Activated naive CD4-positive, alpha-beta T cell treated with anti-CD3 and anti-CD28 coated beads, Interleukin-2, amount 10 ng/mL, durations not matched to agents 7 days and 5 days (primary cell): ENCODE measurements around the gene GPR152.
"Not testable (repeated sequence)": the region's sequence is repeated elsewhere in the genome, so short reads cannot be mapped to it uniquely, and the experiment has no call there.

Source experiments
- CTCF ChIA-PET: fragments of 350-600 bp; sonication (Branson Sonifier 250); formaldehyde crosslinking; loops from one replicate; lab custom pipeline; 2021; ENCODE audit warnings: antibody characterized with exemption; lab: Charles Lee
- DNase-seq: peaks from one replicate; pipeline ENCODE4 v3.0.0-alpha.2; 2020
- H3K27ac Mint-ChIP-seq: one replicate; pipeline ENCODE4 v1.8.0; 2021; ENCODE audit warnings: mild to moderate bottlenecking, moderate library complexity, mixed read lengths
- H3K27me3 Mint-ChIP-seq: one replicate; pipeline ENCODE4 v1.8.0; 2021; ENCODE audit warnings: mild to moderate bottlenecking, mixed read lengths
- H3K36me3 Mint-ChIP-seq: one replicate; pipeline ENCODE4 v1.8.0; 2021; ENCODE audit warnings: mixed read lengths
- H3K4me1 Mint-ChIP-seq: one replicate; pipeline ENCODE4 v1.8.0; 2021; ENCODE audit warnings: mixed read lengths
- H3K4me3 Mint-ChIP-seq: one replicate; pipeline ENCODE4 v1.8.0; 2021; ENCODE audit warnings: mild to moderate bottlenecking, moderate library complexity, mixed read lengths
- H3K9me3 Mint-ChIP-seq: one replicate; pipeline ENCODE4 v1.8.0; 2021; ENCODE audit warnings: mixed read lengths

The GPR152 gene

DNA sequence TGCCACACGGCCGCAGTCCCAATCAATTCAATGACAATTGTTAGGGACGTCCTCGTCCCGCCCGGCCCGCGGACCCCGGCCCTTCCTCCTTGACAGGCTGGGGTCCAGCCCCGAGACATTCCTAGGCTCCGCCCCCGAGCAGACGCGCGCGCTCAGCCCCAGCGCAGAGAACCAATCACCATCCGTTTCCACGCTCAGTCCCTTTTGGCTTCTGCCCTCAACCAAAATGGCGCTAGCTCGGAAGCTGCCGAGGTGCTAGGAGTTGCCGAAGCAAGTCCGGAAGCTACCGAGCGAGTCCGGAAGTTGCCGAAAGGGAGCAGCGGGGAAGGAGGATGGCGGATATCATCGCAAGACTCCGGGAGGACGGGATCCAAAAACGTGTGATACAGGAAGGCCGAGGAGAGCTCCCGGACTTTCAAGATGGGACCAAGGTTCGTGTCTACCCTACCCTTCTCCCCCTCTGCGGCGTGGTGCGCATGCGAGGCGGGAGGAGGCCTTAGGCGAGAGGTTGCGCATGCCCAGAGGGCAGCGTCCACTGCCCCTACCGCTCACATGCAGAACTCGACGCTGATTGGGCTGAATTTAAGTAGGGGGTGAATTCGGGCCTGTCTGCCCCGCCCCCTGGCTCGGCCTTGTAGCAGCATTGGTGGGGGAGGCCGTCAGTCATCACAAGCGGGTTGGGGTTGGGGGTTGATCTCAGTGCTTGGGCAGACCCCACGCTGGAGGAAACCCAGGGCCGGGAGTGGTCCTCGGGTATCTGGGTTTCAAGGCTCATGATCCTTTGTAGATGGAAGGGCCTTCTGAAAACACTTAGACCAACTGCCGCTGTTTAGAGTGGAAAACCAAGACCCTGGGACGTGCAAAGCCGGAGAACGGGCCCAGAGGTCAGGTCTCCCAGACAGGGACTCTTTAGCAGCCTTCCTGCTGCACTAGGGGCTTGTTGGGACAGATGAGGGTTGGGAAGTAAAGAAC is 30.6 kb upstream of the GPR152 start, which contains the start of gene AIP:
Gene AIP, plus strand, starts transcription at position 200 of the 972 bp plus-strand sequence. Its CDS starts 133 bp downstream, at position 333.
- H3K27me3 Mint-ChIP-seq, result peaks cover 18% of the 10 kb centered on the region
- H3K4me3 Mint-ChIP-seq, result peak within 1 kb of the TSS; percentile 95
- CTCF ChIA-PET, result interaction anchor here (0.7 to 1.3 kb wide), 3 partner anchors 13 to 137 kb away, joined by 3 to 4 read pairs (median 3); no protein-coding TSS in a partner anchor
- no peaks in the 10 kb centered on the region for H3K9me3 Mint-ChIP-seq
- peaks cover 59% of the 10 kb centered on the region for H3K4me1 Mint-ChIP-seq
- peak within 1 kb of the TSS; percentile 99 for H3K27ac Mint-ChIP-seq
- peaks cover 31% of the 10 kb centered on the region for H3K36me3 Mint-ChIP-seq
- peak; percentile 99 for DNase-seq

DNA sequence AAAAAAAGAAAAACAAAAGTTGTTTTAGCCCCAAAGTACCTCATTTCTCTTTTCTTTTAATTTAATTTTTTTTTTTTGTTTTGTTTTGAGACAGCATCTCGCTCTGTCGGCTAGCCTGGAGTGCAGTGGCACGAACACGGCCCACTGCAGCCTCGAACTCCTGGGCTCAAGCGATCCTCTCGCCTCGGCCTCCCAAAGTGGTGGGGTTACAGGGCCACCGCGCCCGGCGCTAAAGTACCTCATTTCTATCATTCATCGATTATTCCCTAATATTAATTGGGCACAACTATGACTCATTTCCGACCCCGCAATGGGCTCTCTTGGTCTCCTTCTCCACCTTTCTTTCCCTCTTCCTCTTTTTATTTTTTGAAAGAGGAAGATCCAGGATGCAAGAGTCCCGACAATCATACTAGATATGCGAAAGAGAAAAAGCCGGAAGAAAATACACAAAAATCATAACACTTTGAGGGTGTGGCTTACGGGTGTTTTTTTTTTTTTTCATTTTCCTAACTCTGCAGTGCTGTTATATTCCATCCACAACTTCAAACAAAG is 29.8 kb upstream of the GPR152 start:
- Mint-ChIP-seq H3K27ac (peak overlapping the region; percentile 99), H3K4me1 (peaks cover 51% of the 10 kb centered on the region), H3K4me3 (peak overlapping the region; percentile 95), H3K36me3 (peaks cover 24% of the 10 kb centered on the region), H3K27me3 (peaks cover 23% of the 10 kb centered on the region), H3K9me3 (no peaks in the 10 kb centered on the region)
- CTCF ChIA-PET, result interaction anchor here (0.7 to 1.0 kb wide), 2 partner anchors 12 to 111 kb away, joined by 3 to 4 read pairs; no protein-coding TSS in a partner anchor
- DNase-seq, result no peak

DNA sequence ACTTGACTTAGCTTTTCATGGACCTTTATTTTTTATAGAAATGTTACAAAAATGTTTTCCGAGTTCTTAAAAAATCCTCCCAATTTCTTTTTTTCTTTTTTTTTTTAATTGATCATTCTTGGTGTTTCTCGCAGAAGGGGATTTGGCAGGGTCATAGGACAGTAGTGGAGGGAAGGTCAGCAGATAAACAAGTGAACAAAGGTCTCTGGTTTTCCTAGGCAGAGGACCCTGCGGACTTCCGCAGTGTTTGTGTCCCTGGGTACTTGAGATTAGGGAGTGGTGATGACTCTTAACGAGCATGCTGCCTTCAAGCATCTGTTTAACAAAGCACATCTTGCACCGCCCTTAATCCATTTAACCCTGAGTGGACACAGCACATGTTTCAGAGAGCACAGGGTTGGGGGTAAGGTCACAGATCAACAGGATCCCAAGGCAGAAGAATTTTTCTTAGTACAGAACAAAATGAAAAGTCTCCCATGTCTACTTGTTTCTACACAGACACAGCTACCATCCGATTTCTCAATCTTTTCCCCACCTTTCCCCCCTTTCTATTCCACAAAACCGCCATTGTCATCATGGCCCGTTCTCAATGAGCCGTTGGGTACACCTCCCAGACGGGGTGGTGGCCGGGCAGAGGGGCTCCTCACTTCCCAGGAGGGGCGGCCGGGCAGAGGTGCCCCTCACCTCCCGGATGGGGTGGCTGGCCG is 25.0 kb upstream of the GPR152 start:
- not testable (repeated sequence) for H3K4me1 Mint-ChIP-seq, H3K9me3 Mint-ChIP-seq, H3K36me3 Mint-ChIP-seq, H3K4me3 Mint-ChIP-seq, H3K27ac Mint-ChIP-seq, DNase-seq
- CTCF ChIA-PET, result interaction anchor here (0.6 kb wide), 1 partner anchor 980 kb away, joined by 3 read pairs; no protein-coding TSS in a partner anchor
- H3K27me3 Mint-ChIP-seq, result peaks cover 35% of the 10 kb centered on the region

- H3K27ac Mint-ChIP-seq, H3K9me3 Mint-ChIP-seq, DNase-seq, H3K4me1 Mint-ChIP-seq, H3K4me3 Mint-ChIP-seq, H3K36me3 Mint-ChIP-seq: not testable (repeated sequence)
- CTCF ChIA-PET, result interaction anchor here (0.6 kb wide), 1 partner anchor 979 kb away, joined by 3 read pairs; no protein-coding TSS in a partner anchor
- H3K27me3 Mint-ChIP-seq, result peaks cover 35% of the 10 kb centered on the region
Measured at GRCh38 chr11:67476692-67477091, 24.2 kb upstream of the GPR152 start.

DNA sequence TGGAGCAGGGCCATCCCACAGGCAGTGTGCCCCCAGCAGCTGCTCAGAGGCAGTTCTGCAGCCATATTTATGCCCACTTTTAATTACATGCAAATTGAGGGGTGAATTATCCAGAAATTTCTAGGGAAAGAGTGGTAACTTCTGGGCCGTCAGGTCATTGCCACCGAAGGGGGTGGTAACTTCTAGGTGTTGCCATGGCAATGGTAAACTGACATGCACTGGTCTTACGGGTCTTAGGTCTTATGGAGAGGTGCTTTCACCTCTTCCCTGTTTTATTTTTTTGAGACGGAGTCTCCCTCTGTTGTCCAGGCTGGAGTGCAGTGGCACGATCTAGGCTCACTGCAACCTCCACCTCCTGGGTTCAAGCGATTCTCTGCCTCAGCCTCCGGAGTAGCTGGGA is 20.4 kb upstream of the GPR152 start:
- H3K27me3 Mint-ChIP-seq, result peaks cover 18% of the 10 kb centered on the region
- H3K4me1 Mint-ChIP-seq, result peaks cover 15% of the 10 kb centered on the region
- no peak overlapping the region for H3K27ac Mint-ChIP-seq
- DNase-seq, result no peak
- H3K36me3 Mint-ChIP-seq, result peaks cover 1% of the 10 kb centered on the region
- CTCF ChIA-PET, result no interaction called here
- no peak overlapping the region for H3K4me3 Mint-ChIP-seq
- no peaks in the 10 kb centered on the region for H3K9me3 Mint-ChIP-seq

DNA sequence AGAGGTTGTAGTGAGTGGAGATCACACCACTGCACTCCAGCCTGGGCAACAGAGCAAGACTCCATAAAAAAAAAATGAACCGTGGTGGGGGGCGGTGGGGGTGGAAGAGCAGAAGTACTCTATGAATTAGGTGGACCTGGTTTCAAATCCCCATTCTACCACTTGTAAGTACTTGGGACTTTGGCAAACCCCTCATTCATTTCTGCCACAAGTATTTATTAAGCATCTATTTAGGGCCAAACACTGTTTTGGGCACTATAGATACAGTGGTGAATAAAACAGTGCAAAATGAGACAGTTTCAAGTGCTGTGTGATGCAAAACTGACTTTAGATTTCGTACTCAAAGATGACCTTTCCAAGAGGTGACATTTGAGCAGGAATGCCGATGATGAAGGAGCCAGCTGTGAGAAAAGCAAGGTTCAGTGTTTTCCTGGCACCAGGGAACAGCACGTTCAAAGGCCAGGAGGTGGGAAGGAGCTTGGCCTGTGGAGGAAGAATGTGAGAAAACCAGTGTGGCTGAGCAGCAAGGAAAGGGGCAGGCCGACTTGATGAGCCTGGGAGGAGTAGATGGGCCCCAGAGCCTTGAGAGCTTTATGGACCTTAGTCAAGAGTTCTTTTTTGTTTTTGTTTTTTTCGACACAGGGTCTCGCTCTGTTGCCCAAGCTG is 17.9 kb upstream of the GPR152 start:
- peak overlapping the region; percentile 7 for H3K4me3 Mint-ChIP-seq
- DNase-seq, result no peak
- H3K9me3 Mint-ChIP-seq, result no peaks in the 10 kb centered on the region
- no peak overlapping the region for H3K27ac Mint-ChIP-seq
- H3K27me3 Mint-ChIP-seq, result peaks cover 6% of the 10 kb centered on the region
- peaks cover 33% of the 10 kb centered on the region for H3K4me1 Mint-ChIP-seq
- CTCF ChIA-PET, result interaction anchor here (1.6 kb wide), 2 partner anchors 13 to 119 kb away, joined by 3 to 4 read pairs; partner anchors contain the start of gene AIP
- H3K36me3 Mint-ChIP-seq, result peaks cover 5% of the 10 kb centered on the region

- H3K36me3 Mint-ChIP-seq, result peaks cover 8% of the 10 kb centered on the region
- H3K27me3 Mint-ChIP-seq, result peaks cover 5% of the 10 kb centered on the region
- DNase-seq, result no peak
- H3K9me3 Mint-ChIP-seq, result no peaks in the 10 kb centered on the region
- CTCF ChIA-PET, result interaction anchor here (0.7 to 1.6 kb wide), 3 partner anchors 14 to 118 kb away, joined by 3 to 4 read pairs (median 3); partner anchors contain the start of genes AIP and PPP1CA
- H3K4me3 Mint-ChIP-seq, result peak overlapping the region; percentile 70
- H3K27ac Mint-ChIP-seq, result peak overlapping the region; percentile 79
- H3K4me1 Mint-ChIP-seq, result peaks cover 42% of the 10 kb centered on the region
Measured at GRCh38 chr11:67469508-67469811, 16.9 kb upstream of the GPR152 start.

- Mint-ChIP-seq H3K4me3 (peak within 1 kb of the TSS; percentile 87), H3K27me3 (peaks cover 5% of the 10 kb centered on the region), H3K9me3 (no peaks in the 10 kb centered on the region), H3K36me3 (peaks cover 8% of the 10 kb centered on the region), H3K27ac (peak within 1 kb of the TSS; percentile 87), H3K4me1 (peaks cover 47% of the 10 kb centered on the region)
- DNase-seq, result peak; percentile 92
- CTCF ChIA-PET, result interaction anchor here (0.7 to 2.6 kb wide), 12 partner anchors 11 to 118 kb away, joined by 3 to 14 read pairs (median 3); partner anchors contain the start of genes PPP1CA and PTPRCAP
Measured at GRCh38 chr11:67468759-67469507, 16.4 kb upstream of the GPR152 start, which contains the start of gene TMEM134. TSS of gene TMEM134 (minus strand) at chr11:67469251. CDS start at chr11:67469192, 59 bp downstream.

- Mint-ChIP-seq H3K4me1 (peaks cover 47% of the 10 kb centered on the region), H3K4me3 (peak overlapping the region; percentile 87), H3K27ac (peak overlapping the region; percentile 87), H3K9me3 (no peaks in the 10 kb centered on the region), H3K27me3 (peaks cover 3% of the 10 kb centered on the region), H3K36me3 (peaks cover 8% of the 10 kb centered on the region)
- CTCF ChIA-PET, result interaction anchor here (0.8 to 2.6 kb wide), 11 partner anchors 12 to 86 kb away, joined by 3 to 14 read pairs (median 3); partner anchors contain the start of genes PPP1CA and PTPRCAP
- DNase-seq, result no peak
Measured at GRCh38 chr11:67468456-67468758, 15.9 kb upstream of the GPR152 start.

GRCh38 chr11:67468056-67468455 is 15.5 kb upstream of the GPR152 start:
- peaks cover 49% of the 10 kb centered on the region for H3K4me1 Mint-ChIP-seq
- H3K36me3 Mint-ChIP-seq, result peaks cover 8% of the 10 kb centered on the region
- CTCF ChIA-PET, result interaction anchor here (1.1 to 2.6 kb wide), 10 partner anchors 12 to 85 kb away, joined by 3 to 14 read pairs (median 4); partner anchors contain the start of genes PPP1CA and PTPRCAP
- no peak for DNase-seq
- H3K9me3 Mint-ChIP-seq, result no peaks in the 10 kb centered on the region
- peak overlapping the region; percentile 87 for H3K4me3 Mint-ChIP-seq
- H3K27me3 Mint-ChIP-seq, result no peaks in the 10 kb centered on the region
- peak overlapping the region; percentile 87 for H3K27ac Mint-ChIP-seq

DNA sequence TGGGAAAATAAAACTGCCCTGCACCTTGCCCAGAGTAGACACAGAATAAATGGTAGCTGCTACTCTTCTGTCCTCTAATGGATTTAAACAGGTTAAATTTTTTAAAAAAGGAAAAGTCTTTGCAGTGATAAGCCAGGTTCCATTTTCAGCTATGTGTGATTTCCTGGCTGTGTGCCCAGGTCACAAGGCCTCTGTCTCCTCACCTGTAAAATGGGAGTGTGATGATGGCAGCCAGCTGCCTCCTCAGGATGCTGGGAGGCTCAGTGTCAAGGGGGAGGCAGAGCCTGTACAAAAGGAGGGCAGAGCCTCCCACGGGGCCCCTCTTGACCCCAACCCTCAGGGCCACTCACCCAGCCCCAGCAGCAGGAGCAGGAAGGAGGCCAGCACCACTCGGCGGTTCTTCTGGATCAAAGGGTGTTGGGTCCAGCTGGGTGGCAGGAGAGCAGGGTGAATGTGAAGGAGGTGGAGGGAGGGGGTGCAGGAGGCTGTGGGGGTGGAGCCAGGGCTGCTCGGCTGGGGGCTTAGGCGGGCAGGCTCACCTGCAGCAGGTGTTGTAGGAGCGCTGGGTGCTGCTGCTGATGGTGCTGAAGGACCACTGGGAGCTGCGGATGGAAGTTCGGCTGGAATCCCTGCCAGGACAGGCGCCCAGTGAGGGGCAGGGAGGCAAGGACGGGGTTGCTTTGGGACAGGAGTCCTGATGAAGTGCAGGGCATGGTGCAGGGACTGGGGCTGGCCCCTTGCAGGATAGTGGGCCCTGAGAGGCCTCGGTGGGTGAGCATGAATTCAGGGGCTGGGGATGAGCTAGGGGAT is 14.6 kb upstream of the GPR152 start:
- Mint-ChIP-seq H3K4me1 (peaks cover 49% of the 10 kb centered on the region), H3K27me3 (no peaks in the 10 kb centered on the region), H3K36me3 (peaks cover 8% of the 10 kb centered on the region), H3K4me3 (peak overlapping the region; percentile 87), H3K27ac (peak overlapping the region; percentile 82), H3K9me3 (no peaks in the 10 kb centered on the region)
- no peak for DNase-seq
- CTCF ChIA-PET, result interaction anchor here (1.1 to 2.6 kb wide), 4 partner anchors 28 to 73 kb away, joined by 3 to 14 read pairs (median 8); partner anchors contain the start of genes PPP1CA and PTPRCAP

GRCh38 chr11:67466367-67466766 is 13.8 kb upstream of the GPR152 start:
- CTCF ChIA-PET, result interaction anchor here (2.5 to 2.6 kb wide), 2 partner anchors 27 to 65 kb away, joined by 9 to 14 read pairs; partner anchors contain the start of gene PPP1CA
- Mint-ChIP-seq H3K4me1 (peaks cover 49% of the 10 kb centered on the region), H3K27me3 (no peaks in the 10 kb centered on the region), H3K27ac (peak overlapping the region; percentile 71), H3K9me3 (no peaks in the 10 kb centered on the region), H3K36me3 (peaks cover 8% of the 10 kb centered on the region), H3K4me3 (peak overlapping the region; percentile 44)
- DNase-seq, result no peak
